HepG2 (cell line): ENCODE data around the gene NRL. TPM values are rescaled to one million over a fixed set of nuclear protein-coding genes. Genes with fewer than 3 reads are reported as not detected.

Experiments used
- CHD4 ChIP-seq: fragments of 200-600 bp; sonication (generic); IDR thresholded peaks from 2 replicates; pipeline ENCODE4 v1.7.0; 2017; ENCODE audit warnings: mild to moderate bottlenecking, low read length, borderline replicate concordance
- FOXK1 ChIP-seq: sonication (generic); formaldehyde crosslinking; IDR thresholded peaks from 2 replicates; pipeline ENCODE4 v1.4.0; 2020; ENCODE audit warnings: low read depth, missing genetic modification reagents, borderline replicate concordance
- KMT2B ChIP-seq: IDR thresholded peaks from 2 replicates; pipeline ENCODE4 v1.6.1; 2016; ENCODE audit warnings: missing genetic modification reagents, missing compliant biosample characterization
- RFX5 ChIP-seq: IDR thresholded peaks from 2 replicates; pipeline ENCODE4 v1.6.1; 2011; ENCODE audit warnings: low read depth, low read length, improper control_type of control experiment
- SETDB1 ChIP-seq: sonication (generic); formaldehyde crosslinking; IDR thresholded peaks from 2 replicates; pipeline ENCODE4 v1.5.1; 2020; ENCODE audit warnings: missing genetic modification reagents, mild to moderate bottlenecking, borderline replicate concordance
- SNAPC2 ChIP-seq: sonication (generic); formaldehyde crosslinking; IDR thresholded peaks from 2 replicates; pipeline ENCODE4 v1.8.1; 2022; ENCODE audit warnings: mild to moderate bottlenecking, missing genetic modification reagents
- SP140L ChIP-seq: sonication (generic); formaldehyde crosslinking; IDR thresholded peaks from 2 replicates; pipeline ENCODE4 v1.4.0; 2020; ENCODE audit warnings: missing genetic modification reagents, borderline replicate concordance
- TARDBP ChIP-seq: sonication (generic); formaldehyde crosslinking; IDR thresholded peaks from 2 replicates; pipeline ENCODE4 v1.8.0; 2022; ENCODE audit warnings: mild to moderate bottlenecking, missing genetic modification reagents
- THAP11 ChIP-seq: IDR thresholded peaks from 2 replicates; pipeline ENCODE4 v1.6.1; 2016; ENCODE audit warnings: missing biosample characterization, missing genetic modification reagents
- ZFP82 ChIP-seq: sonication (generic); formaldehyde crosslinking; IDR thresholded peaks from 2 replicates; pipeline ENCODE4 v1.5.1; 2020; ENCODE audit warnings: mild to moderate bottlenecking, missing genetic modification reagents, borderline replicate concordance
- ZNF160 ChIP-seq: sonication (generic); formaldehyde crosslinking; IDR thresholded peaks from 2 replicates; pipeline ENCODE4 v1.8.0; 2022; ENCODE audit warnings: mild to moderate bottlenecking, inconsistent platforms, missing genetic modification reagents
- ZNF225 ChIP-seq: sonication (generic); formaldehyde crosslinking; IDR thresholded peaks from 2 replicates; pipeline ENCODE4 v1.4.0; 2020; ENCODE audit warnings: mild to moderate bottlenecking, missing genetic modification reagents
- ZNF367 ChIP-seq: sonication (generic); formaldehyde crosslinking; IDR thresholded peaks from 2 replicates; pipeline ENCODE4 v1.4.0; 2020; ENCODE audit warnings: missing genetic modification reagents, borderline replicate concordance
- ZNF530 ChIP-seq: sonication (generic); formaldehyde crosslinking; IDR thresholded peaks from 2 replicates; pipeline ENCODE4 v1.5.0; 2020; ENCODE audit warnings: low read depth, mild to moderate bottlenecking, missing genetic modification reagents
- ZNF546 ChIP-seq: sonication (generic); formaldehyde crosslinking; conservative IDR thresholded peaks from 2 replicates; pipeline ENCODE4 v1.8.1; 2023; ENCODE audit warnings: mild to moderate bottlenecking, missing genetic modification reagents
- ZNF567 ChIP-seq: sonication (generic); formaldehyde crosslinking; IDR thresholded peaks from 2 replicates; pipeline ENCODE4 v1.8.1; 2023; ENCODE audit warnings: mild to moderate bottlenecking, missing genetic modification reagents, borderline replicate concordance
- ZNF839 ChIP-seq: sonication (generic); formaldehyde crosslinking; IDR thresholded peaks from 2 replicates; pipeline ENCODE4 v1.4.0; 2020; ENCODE audit warnings: missing genetic modification reagents, mild to moderate bottlenecking, borderline replicate concordance
- polyA plus RNA-seq, 8 experiments: library from polyadenylated mRNA; depleted of rRNA in 3 of 8; stranded (reverse) in 7 of 8; unstranded in 1 of 8; fragments of >200 nt; fragmentation: Illumina TruSeq in 4 of 8; extraction: Trizol in 4 of 8; gene quantifications; 2 replicates each; pipeline versions ENCODE4 v1.2.1 to v1.2.3, GENCODE V29; 2011 to 2016; ENCODE audit warnings: low read depth in 4 of 8, missing spikeins in 1 of 8, mixed read lengths in 1 of 8; ENCODE audit not compliant: insufficient read depth in 1 of 8
- total RNA-seq, 5 experiments: library from RNA; depleted of rRNA; stranded (reverse); fragments of >200 nt; fragmentation: Illumina TruSeq; extraction: Trizol; gene quantifications; 2 replicates each; pipeline ENCODE4 v1.2.3, GENCODE V29; 2016; ENCODE audit warnings: low read depth in 1 of 5
- TF ChIP-seq, protein P1 (sequence below): sonication (generic); formaldehyde crosslinking; IDR thresholded peaks from 2 replicates; pipeline ENCODE4 v1.8.1; 2023; ENCODE audit warnings: missing genetic modification reagents, inconsistent platforms, borderline replicate concordance
- TF ChIP-seq, protein P2 (sequence below): sonication (generic); formaldehyde crosslinking; IDR thresholded peaks from 2 replicates; pipeline ENCODE4 v1.8.0; 2022; ENCODE audit warnings: mild to moderate bottlenecking, missing genetic modification reagents, moderate library complexity
- TF ChIP-seq, protein P3 (sequence below), 2 experiments: sonication (generic) in 1 of 2; formaldehyde crosslinking in 1 of 2; IDR thresholded peaks; 2 replicates each; pipeline versions ENCODE4 v1.4.0 to v1.6.1; 2016 to 2020; ENCODE audit warnings: borderline replicate concordance in 1 of 2, low read depth in 1 of 2, mild to moderate bottlenecking in 1 of 2, missing genetic modification reagents in 1 of 2

The NRL gene
- total and polyA plus RNA-seq, 2 of the 13 experiments (the other 11 are each of a cell fraction or from before 2014, with no cell fraction given), result 2.5 to 4.7 TPM

DNA sequence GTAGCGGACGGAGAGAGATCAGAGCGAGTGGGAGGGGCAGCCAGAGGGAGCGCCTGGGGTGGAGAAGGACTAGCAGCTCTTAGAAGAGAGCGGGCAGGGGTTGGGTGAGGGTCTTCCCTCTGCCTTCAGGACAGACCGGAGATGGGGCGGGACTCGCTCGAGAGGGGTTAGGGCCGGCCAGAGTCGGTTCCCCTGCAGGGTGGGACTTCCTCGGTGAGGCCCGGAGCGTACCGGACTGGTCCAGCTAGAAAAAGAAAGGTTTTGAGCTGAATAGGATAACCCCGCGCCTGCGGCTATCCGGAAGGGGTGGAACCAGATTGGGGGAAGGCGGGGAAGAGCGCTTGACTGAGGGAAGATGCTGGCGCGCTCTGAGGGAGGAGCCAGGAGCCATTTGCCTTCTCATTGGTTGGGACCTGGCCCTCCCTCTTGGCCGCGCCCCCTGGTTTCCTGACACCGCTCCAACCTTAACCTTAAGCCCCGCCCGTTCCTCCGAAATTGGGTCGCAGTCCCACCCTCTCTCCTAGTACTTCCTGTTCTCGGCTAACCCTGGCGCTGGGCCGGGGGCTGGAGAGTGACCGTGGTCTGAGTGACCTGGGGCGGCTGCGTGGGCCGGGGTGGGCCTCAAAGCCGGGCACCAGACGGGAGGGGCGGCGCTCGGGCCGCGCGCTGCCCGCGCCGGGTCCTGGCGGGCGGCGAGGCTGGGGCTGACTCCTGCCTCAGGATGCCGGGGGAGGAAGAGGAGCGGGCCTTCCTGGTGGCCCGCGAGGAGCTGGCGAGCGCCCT lies 32.4 kb upstream of the NRL start, which contains the start of gene RNF31 (continued):
- TF ChIP-seq, protein P1, sequence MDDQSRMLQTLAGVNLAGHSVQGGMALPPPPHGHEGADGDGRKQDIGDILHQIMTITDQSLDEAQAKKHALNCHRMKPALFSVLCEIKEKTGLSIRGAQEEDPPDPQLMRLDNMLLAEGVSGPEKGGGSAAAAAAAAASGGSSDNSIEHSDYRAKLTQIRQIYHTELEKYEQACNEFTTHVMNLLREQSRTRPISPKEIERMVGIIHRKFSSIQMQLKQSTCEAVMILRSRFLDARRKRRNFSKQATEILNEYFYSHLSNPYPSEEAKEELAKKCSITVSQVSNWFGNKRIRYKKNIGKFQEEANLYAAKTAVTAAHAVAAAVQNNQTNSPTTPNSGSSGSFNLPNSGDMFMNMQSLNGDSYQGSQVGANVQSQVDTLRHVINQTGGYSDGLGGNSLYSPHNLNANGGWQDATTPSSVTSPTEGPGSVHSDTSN (CRISPR knock-in tag), result peak; percentile 66; the same call in 1 of the 2 replicates
- TF ChIP-seq RFX5, result peak; percentile 26; the same call in 1 of the 2 replicates
- peak; percentile 84 for TF ChIP-seq SNAPC2 (CRISPR knock-in tag)
- peak; percentile 79; the same call in 1 of the 2 replicates for TF ChIP-seq ZNF367
- TF ChIP-seq ZNF546 (CRISPR knock-in tag), result peak; percentile 54; the same call in 1 of the 2 replicates
- TF ChIP-seq KMT2B, result peak; percentile 78
- TF ChIP-seq SP140L (CRISPR knock-in tag), result peak; percentile 96; the same call in 1 of the 2 replicates
- no peak; the same call in 1 of the 2 replicates for TF ChIP-seq ZNF839 (CRISPR knock-in tag)
- TF ChIP-seq, protein P2, sequence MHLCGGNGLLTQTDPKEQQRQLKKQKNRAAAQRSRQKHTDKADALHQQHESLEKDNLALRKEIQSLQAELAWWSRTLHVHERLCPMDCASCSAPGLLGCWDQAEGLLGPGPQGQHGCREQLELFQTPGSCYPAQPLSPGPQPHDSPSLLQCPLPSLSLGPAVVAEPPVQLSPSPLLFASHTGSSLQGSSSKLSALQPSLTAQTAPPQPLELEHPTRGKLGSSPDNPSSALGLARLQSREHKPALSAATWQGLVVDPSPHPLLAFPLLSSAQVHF (CRISPR knock-in tag), result no peak
- peak; percentile 45; the same call in 1 of the 2 replicates for TF ChIP-seq ZNF567 (CRISPR knock-in tag)
- peak; percentile 91; the same call in 1 of the 2 replicates for TF ChIP-seq CHD4
- peak; percentile 89 for TF ChIP-seq THAP11 (CRISPR knock-in tag)
- TF ChIP-seq SETDB1 (CRISPR knock-in tag), result no peak
- TF ChIP-seq ZNF225 (CRISPR knock-in tag), result peak; percentile 51; the same call in 1 of the 2 replicates
- TF ChIP-seq FOXK1 (CRISPR knock-in tag), result peak; percentile 43; the same call in 1 of the 2 replicates
- TF ChIP-seq, protein P3, sequence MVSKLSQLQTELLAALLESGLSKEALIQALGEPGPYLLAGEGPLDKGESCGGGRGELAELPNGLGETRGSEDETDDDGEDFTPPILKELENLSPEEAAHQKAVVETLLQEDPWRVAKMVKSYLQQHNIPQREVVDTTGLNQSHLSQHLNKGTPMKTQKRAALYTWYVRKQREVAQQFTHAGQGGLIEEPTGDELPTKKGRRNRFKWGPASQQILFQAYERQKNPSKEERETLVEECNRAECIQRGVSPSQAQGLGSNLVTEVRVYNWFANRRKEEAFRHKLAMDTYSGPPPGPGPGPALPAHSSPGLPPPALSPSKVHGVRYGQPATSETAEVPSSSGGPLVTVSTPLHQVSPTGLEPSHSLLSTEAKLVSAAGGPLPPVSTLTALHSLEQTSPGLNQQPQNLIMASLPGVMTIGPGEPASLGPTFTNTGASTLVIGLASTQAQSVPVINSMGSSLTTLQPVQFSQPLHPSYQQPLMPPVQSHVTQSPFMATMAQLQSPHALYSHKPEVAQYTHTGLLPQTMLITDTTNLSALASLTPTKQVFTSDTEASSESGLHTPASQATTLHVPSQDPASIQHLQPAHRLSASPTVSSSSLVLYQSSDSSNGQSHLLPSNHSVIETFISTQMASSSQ (IDR thresholded peaks at IDR 0.05; ENCODE audit: low read depth), result peak; percentile 51
- TF ChIP-seq, protein P3 (CRISPR knock-in tag; IDR thresholded peaks at IDR 0.05; ENCODE audit: borderline replicate concordance), result peak; percentile 65; the same call in 1 of the 2 replicates
- no peak for TF ChIP-seq ZNF530 (CRISPR knock-in tag)
- TF ChIP-seq TARDBP (CRISPR knock-in tag), result peak; percentile 46; the same call in 1 of the 2 replicates
- no peak for TF ChIP-seq ZFP82 (CRISPR knock-in tag)
- no peak for TF ChIP-seq ZNF160 (CRISPR knock-in tag)
